Fibroblast of the aortic adventitia (primary cell): ENCODE results near the gene INSR. TPM values are rescaled to one million over a fixed set of nuclear protein-coding genes. Genes with fewer than 3 reads are reported as not detected.

Experiments used
- DNase-seq: peaks from one replicate; pipeline ENCODE4 v3.0.0-alpha.2; 2010; ENCODE audit warnings: low read depth
- H3K4me3 ChIP-seq: 2 replicates; pipeline ENCODE4 v1.5.1; 2011; ENCODE audit warnings: low read depth, mild to moderate bottlenecking, control low read depth, low read length, moderate library complexity
- CTCF ChIP-seq: IDR thresholded peaks from 2 replicates; pipeline ENCODE4 v1.5.1; 2011; ENCODE audit warnings: mild to moderate bottlenecking, low read length, control low read depth, inconsistent platforms; ENCODE audit not compliant: insufficient read depth
- total RNA-seq: library from RNA; depleted of rRNA; stranded (reverse); fragments of >200 nt; gene quantifications from 2 replicates; pipeline ENCODE4 v1.2.3, GENCODE V29; 2012; ENCODE audit warnings: low replicate concordance

INSR gene
- total RNA-seq, 1 donor: 13.2 TPM

- no peak overlapping the region for H3K4me3 ChIP-seq
- TF ChIP-seq CTCF: no peak
- no peak for DNase-seq
Observed at GRCh38 chr19:7252364-7252763, 41.9 kb downstream of the INSR start.

- no peak overlapping the region for H3K4me3 ChIP-seq
- no peak for DNase-seq
- TF ChIP-seq CTCF: no peak
Observed at GRCh38 chr19:7251494-7251893, 42.7 kb downstream of the INSR start.

- no peak for TF ChIP-seq CTCF
- DNase-seq: peak; percentile 27
- H3K4me3 ChIP-seq: no peak overlapping the region
Observed at GRCh38 chr19:7250951-7251350, 43.3 kb downstream of the INSR start.

GRCh38 chr19:7250057-7250596 lies 44.1 kb downstream of the INSR start:
- no peak overlapping the region for H3K4me3 ChIP-seq
- no peak for DNase-seq
- TF ChIP-seq CTCF: no peak

GRCh38 chr19:7247155-7247554 lies 47.1 kb downstream of the INSR start:
- TF ChIP-seq CTCF: no peak
- no peak overlapping the region for H3K4me3 ChIP-seq
- no peak for DNase-seq

GRCh38 chr19:7246601-7247000 lies 47.6 kb downstream of the INSR start:
- no peak for TF ChIP-seq CTCF
- DNase-seq: no peak
- no peak overlapping the region for H3K4me3 ChIP-seq

GRCh38 chr19:7242601-7243258 lies 51.5 kb downstream of the INSR start:
- TF ChIP-seq CTCF: no peak
- DNase-seq: peak; percentile 92
- no peak overlapping the region for H3K4me3 ChIP-seq
